Right atrium auricular region (tissue), 2 donors: ENCODE results near the gene PROZ. TPM values are rescaled to one million over a fixed set of nuclear protein-coding genes. Genes with fewer than 3 reads are reported as not detected.

Source experiments
- DNase-seq: peaks from one replicate; pipeline ENCODE4 v3.0.0-alpha.2; 2019; ENCODE audit warnings: low spot score
- H3K27ac ChIP-seq, 2 donors: fragments of 200-600 bp; sonication (generic); 1 replicate in 1 of 2; 2 replicates in 1 of 2; pipeline ENCODE4 v1.5.1; 2016 to 2019
- H3K27me3 ChIP-seq, 2 donors: fragments of 200-600 bp; sonication (generic); one replicate each; pipeline versions ENCODE4 v1.5.1 to v1.6.0; 2017 to 2019
- H3K36me3 ChIP-seq: fragments of 200-600 bp; sonication (generic); one replicate; pipeline ENCODE4 v1.5.1; 2016
- H3K4me1 ChIP-seq, 2 donors: fragments of 200-600 bp; sonication (generic); one replicate each; pipeline versions ENCODE4 v1.5.1 to v1.6.0; 2017 to 2019
- H3K4me3 ChIP-seq, 2 donors: fragments of 200-600 bp; sonication (generic); 1 replicate in 1 of 2; 2 replicates in 1 of 2; pipeline ENCODE4 v1.5.1; 2017 to 2019; ENCODE audit warnings: mild to moderate bottlenecking in 1 of 2, moderate library complexity in 1 of 2
- H3K9me3 ChIP-seq, 2 donors: fragments of 200-600 bp; sonication (generic); one replicate each; pipeline ENCODE4 v1.5.1; 2019
- total RNA-seq, 2 donors: library from RNA; depleted of rRNA; stranded (reverse); fragments of >200 nt; gene quantifications; one replicate each; pipeline ENCODE4 v1.1.0, GENCODE V29; 2016
- TF ChIP-seq, protein P1 (sequence below), 2 donors: fragments of 200-600 bp; sonication (generic); IDR thresholded peaks; one replicate each; pipeline ENCODE4 v1.5.1; 2019; ENCODE audit warnings: antibody characterized with exemption in 2 of 2

PROZ gene
- total RNA-seq, 2 donors from 2014 or later, result not detected

GRCh38 chr13:113196970-113197737, 38.7 kb downstream of the PROZ start:
- Histone ChIP-seq H3K4me1 (peaks cover 0 to 2% of the 10 kb centered on the region in 2 donors), H3K27ac (peak overlapping the region in 1 of 2 donors; percentile 14), H3K27me3 (no peaks in the 10 kb centered on the region), H3K36me3 (peaks cover 52% of the 10 kb centered on the region), H3K9me3 (no peaks in the 10 kb centered on the region), H3K4me3 (no peak overlapping the region)
- DNase-seq, result no peak
- TF ChIP-seq, protein P1, sequence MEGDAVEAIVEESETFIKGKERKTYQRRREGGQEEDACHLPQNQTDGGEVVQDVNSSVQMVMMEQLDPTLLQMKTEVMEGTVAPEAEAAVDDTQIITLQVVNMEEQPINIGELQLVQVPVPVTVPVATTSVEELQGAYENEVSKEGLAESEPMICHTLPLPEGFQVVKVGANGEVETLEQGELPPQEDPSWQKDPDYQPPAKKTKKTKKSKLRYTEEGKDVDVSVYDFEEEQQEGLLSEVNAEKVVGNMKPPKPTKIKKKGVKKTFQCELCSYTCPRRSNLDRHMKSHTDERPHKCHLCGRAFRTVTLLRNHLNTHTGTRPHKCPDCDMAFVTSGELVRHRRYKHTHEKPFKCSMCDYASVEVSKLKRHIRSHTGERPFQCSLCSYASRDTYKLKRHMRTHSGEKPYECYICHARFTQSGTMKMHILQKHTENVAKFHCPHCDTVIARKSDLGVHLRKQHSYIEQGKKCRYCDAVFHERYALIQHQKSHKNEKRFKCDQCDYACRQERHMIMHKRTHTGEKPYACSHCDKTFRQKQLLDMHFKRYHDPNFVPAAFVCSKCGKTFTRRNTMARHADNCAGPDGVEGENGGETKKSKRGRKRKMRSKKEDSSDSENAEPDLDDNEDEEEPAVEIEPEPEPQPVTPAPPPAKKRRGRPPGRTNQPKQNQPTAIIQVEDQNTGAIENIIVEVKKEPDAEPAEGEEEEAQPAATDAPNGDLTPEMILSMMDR (IDR thresholded peaks at IDR 0.05), result no peak

DNA sequence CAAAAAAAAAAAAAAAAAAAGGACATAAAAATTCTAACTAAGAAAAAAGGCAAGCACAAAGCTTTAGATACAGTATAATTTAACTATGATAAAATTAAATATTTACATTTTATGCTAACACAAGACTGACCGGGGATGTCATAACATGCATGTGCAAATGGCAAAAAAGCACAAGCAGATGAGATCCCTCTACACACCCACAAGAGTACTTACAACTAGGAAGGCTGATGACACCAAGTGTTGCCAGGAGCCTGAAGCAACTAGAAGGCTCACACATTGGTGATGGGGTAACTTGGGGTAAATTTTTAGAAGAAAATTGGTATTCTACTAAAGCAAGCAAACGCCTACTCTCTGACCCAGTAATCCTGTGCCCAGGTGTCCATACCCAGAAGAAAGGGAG, 43.4 kb downstream of the PROZ start:
- Histone ChIP-seq H3K27ac (no peak overlapping the region), H3K4me1 (peaks cover 0 to 48% of the 10 kb centered on the region in 2 donors), H3K36me3 (peaks cover 25% of the 10 kb centered on the region), H3K9me3 (no peaks in the 10 kb centered on the region), H3K27me3 (no peaks in the 10 kb centered on the region), H3K4me3 (no peak overlapping the region)
- TF ChIP-seq, protein P1 (IDR thresholded peaks at IDR 0.05), result no peak
- DNase-seq, result no peak

DNA sequence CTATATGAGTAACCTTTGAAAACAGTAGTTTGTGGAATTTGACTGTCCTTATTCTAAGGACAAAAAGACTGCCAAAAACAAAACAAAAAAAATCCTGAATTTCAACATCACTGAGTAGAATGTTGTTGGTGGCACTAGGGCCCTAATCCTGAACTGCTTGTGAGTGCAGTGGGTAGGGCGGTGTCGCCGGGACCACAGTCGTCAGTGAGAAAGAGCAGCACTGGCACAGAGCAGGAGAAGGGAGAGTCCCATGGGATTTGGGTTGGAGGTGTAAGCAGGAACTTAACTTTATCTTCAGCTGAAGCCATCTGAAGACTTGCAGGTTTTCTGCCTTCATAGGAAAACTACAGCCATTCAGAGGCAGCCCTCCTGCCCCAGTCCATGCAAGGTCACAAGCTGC, 44.5 kb downstream of the PROZ start:
- Histone ChIP-seq H3K4me3 (no peak overlapping the region), H3K36me3 (peaks cover 14% of the 10 kb centered on the region), H3K27me3 (no peaks in the 10 kb centered on the region), H3K9me3 (no peaks in the 10 kb centered on the region), H3K27ac (peak overlapping the region; percentile 70 to 75), H3K4me1 (peaks cover 0 to 58% of the 10 kb centered on the region in 2 donors)
- TF ChIP-seq, protein P1 (IDR thresholded peaks at IDR 0.05), result no peak
- no peak for DNase-seq

- DNase-seq, result no peak
- TF ChIP-seq, protein P1 (IDR thresholded peaks at IDR 0.05), result no peak
- H3K27me3 ChIP-seq, result no peaks in the 10 kb centered on the region
- H3K9me3 ChIP-seq, result no peaks in the 10 kb centered on the region
- peak overlapping the region; percentile 70 to 75 for H3K27ac ChIP-seq
- no peak overlapping the region for H3K4me3 ChIP-seq
- peaks cover 0 to 58% of the 10 kb centered on the region in 2 donors for H3K4me1 ChIP-seq
- H3K36me3 ChIP-seq, result peaks cover 6% of the 10 kb centered on the region
Measured at GRCh38 chr13:113203507-113204377, 45.3 kb downstream of the PROZ start.

GRCh38 chr13:113204378-113204734, 45.9 kb downstream of the PROZ start:
- TF ChIP-seq, protein P1 (IDR thresholded peaks at IDR 0.05), result no peak
- Histone ChIP-seq H3K4me1 (peaks cover 0 to 58% of the 10 kb centered on the region in 2 donors), H3K4me3 (no peak overlapping the region), H3K27ac (peak overlapping the region; percentile 70 to 75), H3K27me3 (no peaks in the 10 kb centered on the region), H3K9me3 (no peaks in the 10 kb centered on the region), H3K36me3 (peaks cover 6% of the 10 kb centered on the region)
- DNase-seq, result no peak
